HL-60 (cell line): ENCODE results near the gene TRIM40.

ENCODE experiments used
- GABPA ChIP-seq: IDR thresholded peaks from 2 replicates; pipeline ENCODE4 v1.6.1; 2012; ENCODE audit warnings: low read depth
- POLR2AphosphoS5 ChIP-seq: IDR thresholded peaks from 2 replicates; pipeline ENCODE4 v1.6.1; 2012; ENCODE audit warnings: low read depth
- TF ChIP-seq, protein P1 (sequence below): IDR thresholded peaks from one replicate; pipeline ENCODE4 v1.5.1; 2011; ENCODE audit warnings: low read length, control low read depth, inconsistent platforms; ENCODE audit not compliant: insufficient read depth
- TF ChIP-seq, protein P2 (sequence below): IDR thresholded peaks from 2 replicates; pipeline ENCODE4 v1.6.1; 2012; ENCODE audit warnings: low read depth; ENCODE audit not compliant: insufficient replicate concordance

DNA sequence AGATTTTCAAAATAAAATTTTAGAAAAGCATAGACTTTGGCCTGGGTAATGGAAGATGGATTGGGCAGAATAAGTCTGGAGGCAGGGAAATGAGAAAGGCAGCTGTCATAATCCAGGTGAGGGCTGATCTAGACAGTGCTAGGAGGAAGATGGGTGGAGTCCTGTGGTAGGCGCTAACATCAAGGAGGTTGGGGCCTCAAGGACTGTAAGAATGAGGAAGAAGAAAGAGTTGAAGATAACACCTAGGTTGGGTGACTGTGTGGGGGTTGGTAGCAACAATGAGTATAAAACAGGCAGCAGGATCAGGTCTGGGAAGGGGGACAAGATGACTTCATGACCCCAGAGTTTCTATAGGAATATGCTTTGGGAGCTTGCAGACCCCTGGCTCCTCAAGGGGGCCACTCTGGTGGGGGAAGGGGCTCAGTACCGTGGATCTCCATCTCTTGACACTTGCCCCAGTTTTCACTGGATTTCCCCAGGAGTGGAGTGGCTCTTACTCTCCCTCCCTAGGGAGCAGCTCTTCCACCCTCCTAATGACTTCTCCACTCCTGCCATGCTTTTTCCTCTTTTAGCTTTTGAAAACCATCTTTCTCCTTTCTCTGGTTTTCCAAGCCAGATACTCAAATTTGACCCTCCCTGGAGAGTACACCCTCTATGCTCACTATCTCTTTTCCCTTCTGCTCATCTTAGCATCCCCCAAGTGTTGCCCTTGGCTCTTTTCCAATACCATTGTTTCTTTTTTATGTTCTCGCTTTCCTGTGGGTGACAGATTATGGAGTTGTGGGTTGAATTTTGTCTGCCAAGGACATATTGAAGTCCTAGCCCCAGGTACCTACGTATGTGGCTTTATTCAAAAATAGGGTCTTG lies 37.8 kb upstream of the TRIM40 start:
- TF ChIP-seq, protein P1, sequence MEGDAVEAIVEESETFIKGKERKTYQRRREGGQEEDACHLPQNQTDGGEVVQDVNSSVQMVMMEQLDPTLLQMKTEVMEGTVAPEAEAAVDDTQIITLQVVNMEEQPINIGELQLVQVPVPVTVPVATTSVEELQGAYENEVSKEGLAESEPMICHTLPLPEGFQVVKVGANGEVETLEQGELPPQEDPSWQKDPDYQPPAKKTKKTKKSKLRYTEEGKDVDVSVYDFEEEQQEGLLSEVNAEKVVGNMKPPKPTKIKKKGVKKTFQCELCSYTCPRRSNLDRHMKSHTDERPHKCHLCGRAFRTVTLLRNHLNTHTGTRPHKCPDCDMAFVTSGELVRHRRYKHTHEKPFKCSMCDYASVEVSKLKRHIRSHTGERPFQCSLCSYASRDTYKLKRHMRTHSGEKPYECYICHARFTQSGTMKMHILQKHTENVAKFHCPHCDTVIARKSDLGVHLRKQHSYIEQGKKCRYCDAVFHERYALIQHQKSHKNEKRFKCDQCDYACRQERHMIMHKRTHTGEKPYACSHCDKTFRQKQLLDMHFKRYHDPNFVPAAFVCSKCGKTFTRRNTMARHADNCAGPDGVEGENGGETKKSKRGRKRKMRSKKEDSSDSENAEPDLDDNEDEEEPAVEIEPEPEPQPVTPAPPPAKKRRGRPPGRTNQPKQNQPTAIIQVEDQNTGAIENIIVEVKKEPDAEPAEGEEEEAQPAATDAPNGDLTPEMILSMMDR = no peak
- TF ChIP-seq, protein P2, sequence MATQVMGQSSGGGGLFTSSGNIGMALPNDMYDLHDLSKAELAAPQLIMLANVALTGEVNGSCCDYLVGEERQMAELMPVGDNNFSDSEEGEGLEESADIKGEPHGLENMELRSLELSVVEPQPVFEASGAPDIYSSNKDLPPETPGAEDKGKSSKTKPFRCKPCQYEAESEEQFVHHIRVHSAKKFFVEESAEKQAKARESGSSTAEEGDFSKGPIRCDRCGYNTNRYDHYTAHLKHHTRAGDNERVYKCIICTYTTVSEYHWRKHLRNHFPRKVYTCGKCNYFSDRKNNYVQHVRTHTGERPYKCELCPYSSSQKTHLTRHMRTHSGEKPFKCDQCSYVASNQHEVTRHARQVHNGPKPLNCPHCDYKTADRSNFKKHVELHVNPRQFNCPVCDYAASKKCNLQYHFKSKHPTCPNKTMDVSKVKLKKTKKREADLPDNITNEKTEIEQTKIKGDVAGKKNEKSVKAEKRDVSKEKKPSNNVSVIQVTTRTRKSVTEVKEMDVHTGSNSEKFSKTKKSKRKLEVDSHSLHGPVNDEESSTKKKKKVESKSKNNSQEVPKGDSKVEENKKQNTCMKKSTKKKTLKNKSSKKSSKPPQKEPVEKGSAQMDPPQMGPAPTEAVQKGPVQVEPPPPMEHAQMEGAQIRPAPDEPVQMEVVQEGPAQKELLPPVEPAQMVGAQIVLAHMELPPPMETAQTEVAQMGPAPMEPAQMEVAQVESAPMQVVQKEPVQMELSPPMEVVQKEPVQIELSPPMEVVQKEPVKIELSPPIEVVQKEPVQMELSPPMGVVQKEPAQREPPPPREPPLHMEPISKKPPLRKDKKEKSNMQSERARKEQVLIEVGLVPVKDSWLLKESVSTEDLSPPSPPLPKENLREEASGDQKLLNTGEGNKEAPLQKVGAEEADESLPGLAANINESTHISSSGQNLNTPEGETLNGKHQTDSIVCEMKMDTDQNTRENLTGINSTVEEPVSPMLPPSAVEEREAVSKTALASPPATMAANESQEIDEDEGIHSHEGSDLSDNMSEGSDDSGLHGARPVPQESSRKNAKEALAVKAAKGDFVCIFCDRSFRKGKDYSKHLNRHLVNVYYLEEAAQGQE = no peak
- TF ChIP-seq POLR2AphosphoS5 (no peak), GABPA (no peak)
